GM19468 (cell line): ENCODE results near the gene NCOA7.
"Not testable (repeated sequence)": the region's sequence is repeated elsewhere in the genome, so short reads cannot be mapped to it uniquely, and the experiment has no call there.

ENCODE experiments used
- ATAC-seq: cut with Tn5 transposase; IDR thresholded peaks from one replicate; pipeline ENCODE4 v1.9.1; 2021; ENCODE audit warnings: mild to moderate bottlenecking, moderate library complexity, moderate number of reproducible peaks; ENCODE audit not compliant: unreplicated experiment; ENCODE audit errors: extremely low read depth

NCOA7 gene

DNA sequence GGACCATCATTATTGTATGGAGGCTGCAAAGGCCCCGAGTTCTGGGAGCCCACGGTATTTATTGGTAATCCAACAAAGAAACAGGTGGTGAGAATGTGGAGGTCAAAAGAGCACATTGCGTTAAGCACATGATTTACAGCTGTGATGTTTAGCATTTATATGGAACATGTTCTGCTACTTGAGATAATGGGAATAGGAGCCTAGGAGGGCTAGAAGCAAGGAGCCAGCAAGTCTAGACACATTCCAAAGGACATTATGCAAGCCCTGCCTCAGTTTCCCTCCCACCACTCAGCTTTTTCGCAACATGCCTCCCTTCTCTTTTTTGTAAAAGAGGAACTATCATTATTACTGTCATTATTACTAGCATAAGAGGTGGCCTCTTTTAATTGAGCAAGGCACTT lies 120.3 kb downstream of the NCOA7 start:
- ATAC-seq = not testable (repeated sequence)

DNA sequence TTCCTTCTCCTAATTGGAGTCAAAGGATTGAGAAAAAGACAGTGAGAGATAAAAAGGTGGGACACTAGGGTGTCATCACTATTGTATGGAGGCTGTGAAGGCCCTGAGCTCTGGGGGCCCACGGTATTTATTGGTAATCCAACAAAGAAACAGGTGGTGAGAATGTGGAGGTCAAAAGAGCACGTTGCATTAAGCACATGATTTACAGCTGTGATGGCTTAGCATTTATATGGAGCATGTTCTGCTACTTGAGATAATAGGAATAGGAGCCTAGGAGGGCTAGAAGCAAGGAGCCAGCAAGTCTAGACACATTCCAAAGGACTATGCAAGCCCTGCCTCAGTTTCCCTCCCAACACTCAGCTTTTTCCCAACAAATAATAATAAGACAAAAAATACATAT lies 121.7 kb downstream of the NCOA7 start:
- ATAC-seq = not testable (repeated sequence)

- no peak for ATAC-seq
These were observed 122.4 kb downstream of the NCOA7 start for GRCh38 chr6:125913145-125913544.

- no peak for ATAC-seq
These were observed 123.1 kb downstream of the NCOA7 start for GRCh38 chr6:125913864-125914351.

DNA sequence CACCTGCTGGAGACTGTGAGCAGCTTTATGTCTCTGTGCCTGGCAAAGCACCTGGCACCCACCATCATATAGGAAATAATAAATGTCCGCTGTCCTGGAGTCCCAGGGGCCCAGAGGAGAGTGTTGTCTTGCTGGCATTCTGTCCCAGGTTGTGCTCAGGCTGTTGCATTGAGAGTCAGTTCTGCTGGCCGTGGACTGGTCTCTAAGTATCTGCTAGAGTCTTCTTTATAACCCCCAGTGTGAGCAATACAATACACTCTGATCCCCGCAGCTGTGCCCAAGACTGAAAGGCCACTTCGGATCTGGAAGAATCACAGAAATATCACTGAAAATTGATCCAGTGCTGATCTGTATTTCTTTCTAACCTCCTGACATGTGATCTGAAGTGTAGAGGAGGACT lies 127.5 kb downstream of the NCOA7 start:
- ATAC-seq = no peak

DNA sequence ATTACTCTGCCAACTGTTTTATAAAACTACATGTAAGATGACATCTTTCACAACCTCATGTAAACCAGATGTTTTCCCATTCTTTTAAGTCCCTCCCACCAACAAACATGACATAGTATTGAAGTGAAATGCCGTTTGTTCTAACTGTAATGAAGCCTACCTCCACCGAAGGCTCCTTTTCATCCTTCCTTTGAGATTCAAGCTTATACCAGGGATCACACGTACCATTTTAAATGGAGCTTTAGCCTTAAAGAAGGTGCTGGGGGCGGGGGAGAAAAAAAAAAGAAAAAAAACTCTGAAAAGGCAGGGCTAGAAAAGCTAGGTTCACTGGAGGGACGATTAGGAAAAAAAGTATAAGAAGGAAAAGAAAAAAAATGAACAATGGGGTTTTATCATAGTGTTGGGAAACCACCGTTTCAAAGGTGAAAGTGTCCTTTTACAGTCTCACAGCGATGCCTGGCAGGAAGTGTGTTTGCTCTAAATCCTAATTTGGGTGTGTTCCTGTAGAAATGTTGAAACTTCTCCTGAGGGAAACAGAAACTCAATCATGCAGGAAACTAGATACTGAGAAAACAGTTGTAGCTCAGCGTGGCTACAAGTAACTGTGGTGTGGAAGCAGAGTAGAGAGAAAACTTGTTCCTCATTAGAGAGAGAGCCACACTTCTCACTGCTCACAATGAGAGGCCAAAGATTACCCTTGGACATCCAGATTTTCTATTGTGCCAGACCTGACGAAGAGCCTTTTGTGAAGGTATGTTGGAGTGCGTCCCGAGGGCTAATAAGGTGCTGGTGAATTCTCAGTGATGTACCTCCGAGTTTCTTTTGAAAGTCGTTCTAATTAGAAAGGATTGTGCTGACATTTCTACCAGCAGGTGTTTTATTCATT lies 128.2 kb downstream of the NCOA7 start:
- peak; percentile 98 for ATAC-seq

DNA sequence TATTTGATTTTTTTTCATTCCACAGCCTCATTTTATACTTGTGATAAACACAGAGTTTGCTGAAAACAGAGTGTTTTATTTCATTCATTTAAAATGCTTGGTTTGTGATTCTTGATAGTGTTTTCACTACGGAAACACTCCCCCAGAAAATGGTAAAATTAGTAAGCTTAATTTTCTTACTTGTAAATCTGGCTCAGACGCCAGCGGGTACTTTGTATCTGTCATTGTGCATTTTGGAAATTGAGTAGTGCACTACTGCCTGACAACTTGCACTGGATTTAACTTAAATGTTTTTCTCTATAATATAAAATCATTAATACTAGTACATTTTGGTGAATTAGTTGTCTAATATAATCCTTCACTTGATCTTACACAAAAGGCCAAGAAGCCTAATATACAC lies 128.9 kb downstream of the NCOA7 start:
- ATAC-seq = no peak

DNA sequence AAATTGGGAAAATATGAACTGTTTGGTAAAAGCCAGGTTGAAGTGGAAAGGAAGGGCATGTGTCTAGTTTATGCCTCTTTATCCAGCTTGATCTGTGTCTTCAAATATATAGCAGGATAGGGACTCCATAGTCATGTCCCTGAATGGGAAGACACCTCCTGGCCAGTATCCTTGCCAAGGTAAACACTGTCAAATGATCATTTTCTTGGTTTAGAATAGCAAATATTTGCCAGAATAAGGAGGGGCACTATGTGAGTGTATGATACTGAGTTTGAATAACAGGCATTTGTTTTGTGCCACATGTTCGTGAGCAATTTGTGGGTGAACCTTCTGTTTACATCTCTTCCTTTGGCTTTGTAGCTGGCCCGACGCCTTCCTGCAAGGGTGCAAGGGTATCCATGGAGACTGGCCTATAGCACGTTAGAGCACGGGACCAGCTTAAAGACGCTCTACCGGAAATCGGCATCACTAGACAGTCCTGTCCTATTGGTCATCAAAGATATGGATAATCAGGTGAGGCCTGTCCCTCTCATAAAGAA lies 131.6 kb downstream of the NCOA7 start:
- ATAC-seq = no peak

- no peak for ATAC-seq
These were observed 132.7 kb downstream of the NCOA7 start for GRCh38 chr6:125923366-125923877.

DNA sequence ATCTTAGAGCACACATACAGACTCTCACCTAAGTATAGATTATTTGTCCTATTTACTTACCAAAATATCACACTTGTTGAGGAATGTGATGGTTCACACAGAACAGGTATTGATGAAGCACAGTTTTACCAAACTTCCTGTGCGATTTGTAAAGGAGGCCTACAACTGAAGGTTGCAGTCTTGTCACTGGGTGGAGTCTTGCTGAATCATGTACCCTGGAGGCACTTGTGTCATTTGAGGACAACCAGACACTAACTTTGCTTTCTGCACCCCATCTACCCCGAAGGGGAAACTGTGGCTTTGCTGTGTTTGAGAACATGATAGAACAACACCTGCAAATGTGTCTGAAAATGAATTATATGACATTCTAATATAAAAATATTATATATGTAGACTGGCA lies 133.4 kb downstream of the NCOA7 start:
- ATAC-seq = no peak

GRCh38 chr6:125924697-125925358 lies 134.1 kb downstream of the NCOA7 start:
- no peak for ATAC-seq

DNA sequence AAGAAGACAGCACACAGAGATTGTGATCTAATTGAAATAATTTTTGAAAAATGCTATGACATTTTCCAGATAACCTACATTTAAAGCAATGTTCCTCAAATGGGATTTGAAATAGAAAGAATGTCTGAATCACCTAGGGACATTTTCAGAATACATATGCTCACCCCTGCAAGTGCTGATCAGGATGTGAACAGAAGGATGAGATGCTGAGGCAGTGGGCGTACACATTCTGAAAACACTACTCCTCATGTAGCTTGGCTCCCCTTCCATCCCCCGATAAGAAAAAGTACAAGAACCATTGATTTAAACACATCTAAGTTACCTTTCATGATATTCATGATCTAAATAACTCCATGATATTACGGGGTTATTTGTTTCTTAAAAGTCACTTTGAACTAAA lies 136.0 kb downstream of the NCOA7 start:
- ATAC-seq = no peak

DNA sequence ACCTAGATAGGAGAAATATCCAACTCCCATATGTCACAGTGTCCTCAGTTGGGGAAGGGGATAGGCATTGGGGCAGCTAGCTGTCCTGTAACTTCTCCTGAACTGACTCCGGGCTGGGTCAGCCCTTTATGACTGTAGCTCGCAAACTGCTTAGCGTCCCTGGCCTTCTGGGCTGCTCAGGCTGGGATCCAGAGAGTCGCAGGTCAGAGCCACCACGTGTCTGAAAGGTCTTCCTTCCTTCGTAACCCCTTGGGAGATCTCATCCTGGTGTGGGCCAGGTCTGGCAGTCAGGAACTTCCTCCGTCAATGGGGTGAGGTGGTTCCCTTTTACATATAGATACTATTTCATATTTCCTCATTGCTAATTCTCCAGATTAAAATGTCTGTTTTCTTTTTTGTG lies 137.0 kb downstream of the NCOA7 start:
- ATAC-seq = no peak

DNA sequence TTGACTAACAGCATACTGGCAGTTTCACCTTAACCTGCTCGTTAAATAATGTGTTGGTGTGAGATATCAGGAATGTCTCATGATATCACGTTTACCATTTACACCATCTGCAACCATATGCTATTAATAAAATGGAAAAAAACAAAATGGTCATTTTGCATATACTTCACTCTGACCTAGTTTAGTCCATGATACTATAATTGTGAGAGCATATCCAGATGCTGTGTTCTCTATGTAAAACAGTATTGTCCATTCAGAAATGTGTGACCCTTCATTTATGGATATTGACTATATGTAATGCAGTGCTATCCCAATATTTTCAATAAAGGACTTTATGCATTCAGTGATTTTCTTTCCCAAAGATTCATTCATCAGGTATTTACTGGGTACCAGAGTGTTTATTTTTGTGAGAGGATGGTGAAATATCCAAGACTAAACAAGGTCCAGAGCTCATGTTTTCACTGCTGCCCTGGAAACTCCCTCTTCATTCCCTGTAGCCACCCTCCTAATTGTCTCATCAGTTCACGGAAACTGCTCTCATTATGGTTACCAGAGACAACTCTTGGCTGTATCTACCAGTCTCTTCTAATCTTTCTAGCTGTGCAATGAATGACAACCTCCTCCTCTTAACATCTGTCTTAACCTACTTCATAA lies 140.1 kb downstream of the NCOA7 start:
- no peak for ATAC-seq

DNA sequence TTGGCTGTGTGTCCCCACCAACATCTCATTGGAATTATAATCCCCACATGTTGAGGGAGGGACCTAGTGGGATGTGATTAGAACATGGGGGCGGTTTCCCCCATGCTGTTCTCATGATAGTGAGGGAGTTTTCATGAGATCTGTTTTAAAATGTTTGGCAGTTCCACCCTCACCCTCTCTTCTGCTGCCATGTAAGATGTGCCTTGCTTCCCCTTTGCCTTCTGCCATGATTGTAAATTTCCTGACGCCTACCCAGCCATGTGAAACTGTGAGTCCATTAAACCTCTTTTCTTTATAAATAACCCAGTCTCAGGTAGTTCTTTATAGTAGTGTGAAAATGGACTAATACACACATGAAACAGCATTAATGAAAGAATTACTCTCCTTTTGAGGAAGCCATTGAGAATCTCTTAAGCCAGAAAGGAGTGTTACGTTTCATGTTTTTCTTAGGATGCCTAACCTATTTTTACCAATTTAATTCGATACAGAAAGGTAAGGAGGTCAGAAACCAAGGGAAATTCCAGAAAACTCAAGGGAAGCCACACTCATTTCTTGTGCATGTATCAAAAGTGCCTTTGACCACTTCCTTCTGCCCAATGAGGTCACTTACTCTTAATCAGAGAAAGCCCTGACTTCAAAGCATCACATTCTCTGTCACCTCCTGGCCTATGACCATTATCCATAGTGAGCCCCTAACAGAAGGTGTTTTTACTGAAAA lies 141.1 kb downstream of the NCOA7 start:
- ATAC-seq = no peak

DNA sequence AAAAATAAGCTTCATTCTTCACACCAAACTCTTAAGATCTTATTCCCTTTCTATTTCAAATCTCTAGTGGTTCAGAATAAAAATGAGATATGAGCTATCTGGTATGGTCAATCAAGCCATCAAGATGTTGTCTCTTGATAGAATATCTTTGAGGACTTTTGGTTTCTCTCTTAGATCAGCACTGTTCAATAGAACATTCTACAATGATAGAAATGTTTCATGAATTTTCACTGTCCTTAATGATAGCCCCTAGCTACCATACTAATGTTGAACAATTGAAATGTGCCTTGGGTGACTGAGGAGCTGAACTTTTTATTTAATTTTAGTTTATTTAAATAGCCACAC lies 141.7 kb downstream of the NCOA7 start:
- no peak for ATAC-seq

DNA sequence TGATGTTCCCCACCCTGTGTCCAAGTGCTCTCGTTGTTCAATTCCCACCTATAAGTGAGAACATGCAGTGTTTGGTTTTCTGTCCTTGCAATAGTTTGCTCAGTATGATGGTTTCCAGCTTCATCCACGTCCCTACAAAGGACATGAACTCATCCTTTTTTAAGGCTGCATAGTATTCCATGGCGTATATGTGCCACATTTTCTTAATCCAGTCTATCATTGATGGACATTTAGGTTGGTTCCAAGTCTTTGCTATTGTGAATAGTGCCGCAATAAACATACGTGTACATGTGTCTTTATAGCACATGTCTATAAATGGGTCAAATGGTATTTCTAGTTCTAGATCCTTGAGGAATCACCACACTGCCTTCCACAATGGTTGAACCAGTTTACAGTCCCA lies 144.8 kb downstream of the NCOA7 start:
- ATAC-seq = not testable (repeated sequence)

DNA sequence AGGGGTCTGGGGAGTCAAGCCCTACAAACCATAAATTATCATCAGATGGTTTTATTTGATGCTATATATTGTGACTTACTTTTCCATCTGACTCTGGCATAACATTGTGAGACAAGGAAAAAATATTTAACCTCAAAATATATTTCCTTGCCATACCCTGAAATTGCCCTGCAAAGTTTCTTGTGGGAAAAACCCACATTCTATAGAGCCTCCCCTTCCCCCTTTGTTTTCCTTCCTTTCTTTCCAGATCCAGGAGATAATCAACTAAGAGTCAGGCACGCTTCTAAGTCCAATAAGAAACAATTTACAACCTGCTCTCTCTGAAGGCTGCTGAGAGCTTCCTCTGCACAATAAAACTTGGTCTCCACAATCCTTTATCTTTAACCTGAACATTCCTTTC lies 148.3 kb downstream of the NCOA7 start:
- ATAC-seq = no peak

GRCh38 chr6:125939791-125940190 lies 149.0 kb downstream of the NCOA7 start:
- no peak for ATAC-seq
